PC-3 (cell line): ENCODE results near the gene ADPRHL1.

Experiments
- EZH2 ChIP-seq: fragments of 300-600 bp; sonication (generic); IDR thresholded peaks from one replicate; pipeline ENCODE4 v1.6.1; 2017; ENCODE audit warnings: antibody characterized with exemption, mild to moderate bottlenecking, low read length; ENCODE audit not compliant: unreplicated experiment
- TF ChIP-seq, protein P1 (sequence below): fragments of 300-600 bp; sonication (generic); conservative IDR thresholded peaks from 2 replicates; pipeline ENCODE4 v1.5.1; 2017; ENCODE audit warnings: antibody characterized with exemption, low read depth, mild to moderate bottlenecking, low read length

- TF ChIP-seq, protein P1, sequence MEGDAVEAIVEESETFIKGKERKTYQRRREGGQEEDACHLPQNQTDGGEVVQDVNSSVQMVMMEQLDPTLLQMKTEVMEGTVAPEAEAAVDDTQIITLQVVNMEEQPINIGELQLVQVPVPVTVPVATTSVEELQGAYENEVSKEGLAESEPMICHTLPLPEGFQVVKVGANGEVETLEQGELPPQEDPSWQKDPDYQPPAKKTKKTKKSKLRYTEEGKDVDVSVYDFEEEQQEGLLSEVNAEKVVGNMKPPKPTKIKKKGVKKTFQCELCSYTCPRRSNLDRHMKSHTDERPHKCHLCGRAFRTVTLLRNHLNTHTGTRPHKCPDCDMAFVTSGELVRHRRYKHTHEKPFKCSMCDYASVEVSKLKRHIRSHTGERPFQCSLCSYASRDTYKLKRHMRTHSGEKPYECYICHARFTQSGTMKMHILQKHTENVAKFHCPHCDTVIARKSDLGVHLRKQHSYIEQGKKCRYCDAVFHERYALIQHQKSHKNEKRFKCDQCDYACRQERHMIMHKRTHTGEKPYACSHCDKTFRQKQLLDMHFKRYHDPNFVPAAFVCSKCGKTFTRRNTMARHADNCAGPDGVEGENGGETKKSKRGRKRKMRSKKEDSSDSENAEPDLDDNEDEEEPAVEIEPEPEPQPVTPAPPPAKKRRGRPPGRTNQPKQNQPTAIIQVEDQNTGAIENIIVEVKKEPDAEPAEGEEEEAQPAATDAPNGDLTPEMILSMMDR: no peak
- TF ChIP-seq EZH2: no peak
These were observed 47.6 kb downstream of the ADPRHL1 start for GRCh38 chr13:113405481-113406300.
